Activated T-cell treated with anti-CD3 and anti-CD28 coated beads for 4 hours (primary cell): ENCODE results near the gene FZD7.

Source experiments
- DNase-seq: peaks from one replicate; pipeline ENCODE4 v3.0.0-alpha.2; 2020

The FZD7 gene

DNA sequence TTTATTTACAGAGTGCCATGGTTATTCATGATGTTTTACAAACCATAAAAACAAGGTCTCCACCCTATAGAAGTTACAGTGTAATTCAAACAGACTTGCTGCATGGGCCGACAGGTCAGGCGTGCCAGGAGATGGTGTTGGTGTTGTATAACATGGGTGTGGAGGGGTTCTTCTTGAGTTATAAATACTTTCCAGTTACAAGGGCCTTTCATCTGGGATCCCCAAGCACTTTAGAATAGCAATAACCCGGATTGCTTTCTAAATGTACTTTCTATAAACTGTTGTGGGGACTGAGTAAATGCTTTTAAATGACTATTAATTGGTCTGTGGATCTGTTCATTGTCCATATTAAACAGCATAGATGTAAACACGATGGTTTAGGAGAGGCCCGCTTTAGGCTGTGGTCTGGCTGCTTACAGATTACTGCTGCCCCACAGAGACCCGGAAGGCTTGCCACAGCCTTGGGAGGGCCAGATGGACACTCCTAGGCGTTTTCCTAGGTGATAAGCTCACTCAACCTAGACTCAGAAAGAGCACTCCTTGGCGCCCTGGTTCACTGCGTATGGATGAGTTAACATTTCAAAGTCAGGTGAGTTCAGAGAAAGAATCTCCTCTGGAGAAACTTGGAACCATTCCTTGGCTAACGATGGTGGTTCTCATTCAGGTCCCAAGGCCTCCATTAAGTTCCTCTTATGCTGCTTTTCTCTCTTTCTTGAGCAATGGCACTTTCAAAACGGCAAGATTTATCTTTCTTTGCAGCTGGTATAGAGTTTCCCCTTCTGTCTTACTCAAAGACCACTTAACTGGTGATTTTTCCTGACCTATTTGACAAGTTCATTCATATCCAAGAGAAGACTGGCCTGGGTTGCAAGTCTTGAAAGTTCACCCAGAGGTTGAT lies 35.8 kb downstream of the FZD7 start:
- DNase-seq = no peak

DNA sequence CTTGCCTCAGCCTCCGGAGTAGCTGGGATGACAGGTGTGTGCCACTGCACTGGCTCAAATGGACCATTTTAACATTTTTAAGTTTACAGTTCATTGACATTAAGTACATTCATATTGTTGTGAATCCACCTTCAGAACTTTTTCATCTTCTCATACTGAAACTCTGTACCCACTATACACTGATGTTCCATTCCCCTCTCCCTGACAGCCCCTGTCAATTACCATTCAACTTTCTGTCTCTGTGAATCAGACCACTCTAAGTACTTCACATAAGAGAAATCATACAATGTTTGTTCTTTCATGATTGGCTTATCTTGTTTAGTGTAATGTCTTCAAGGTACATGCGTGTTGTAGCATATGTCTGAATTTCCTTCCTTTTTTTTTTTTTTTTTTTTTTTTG lies 37.5 kb downstream of the FZD7 start:
- DNase-seq = no peak

DNA sequence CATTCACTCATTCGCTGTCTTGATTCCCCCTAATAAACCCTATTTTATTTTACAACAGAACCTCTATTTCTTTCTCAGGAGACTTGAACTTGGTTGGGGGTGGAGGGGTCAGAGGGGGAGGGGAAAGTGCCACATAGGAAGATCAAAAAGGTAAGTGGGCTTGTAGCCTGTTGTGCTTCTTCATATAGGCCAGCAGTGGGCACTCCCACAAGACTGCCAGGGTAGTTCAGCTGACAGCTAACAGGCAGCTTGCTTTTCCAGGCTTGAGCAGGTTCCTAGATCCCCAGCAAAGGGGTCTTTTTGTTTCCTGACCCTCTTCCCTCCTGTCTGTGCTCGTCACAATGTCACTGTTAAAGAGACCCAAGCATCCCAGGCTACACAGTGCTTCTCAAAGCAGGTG lies 38.6 kb downstream of the FZD7 start:
- no peak for DNase-seq

DNA sequence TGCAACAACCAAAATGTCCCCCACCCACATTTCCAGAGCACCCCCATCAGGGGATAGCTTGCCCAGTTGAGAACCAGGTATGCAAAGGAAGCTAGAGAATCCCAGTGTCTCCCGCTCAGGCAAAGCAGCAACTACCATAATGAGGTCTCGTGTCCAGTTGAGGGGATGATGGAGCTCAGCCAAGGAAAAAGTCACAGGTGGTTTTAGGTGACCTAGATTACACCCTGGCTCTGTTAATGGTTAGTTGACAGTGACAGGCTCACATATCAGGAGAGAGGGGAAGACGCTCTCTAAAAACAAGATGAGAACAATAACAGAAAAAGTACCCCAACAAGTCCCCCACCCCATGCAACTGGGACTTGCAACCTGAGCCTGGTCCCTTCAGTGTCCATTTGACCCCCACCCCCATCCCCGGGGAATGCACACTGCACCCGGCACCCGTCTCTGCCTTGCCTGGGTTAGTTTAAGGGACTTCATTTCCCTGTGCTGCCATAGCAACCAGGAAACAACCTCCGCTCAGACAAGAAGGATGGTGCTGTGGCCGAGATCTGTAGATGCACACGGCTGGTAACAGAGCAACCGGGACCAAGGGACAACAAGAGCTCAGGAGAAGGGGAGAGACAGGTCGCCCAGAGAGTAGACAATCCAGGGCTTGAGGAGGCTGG lies 39.2 kb downstream of the FZD7 start, which contains the start of gene KIAA2012:
Gene KIAA2012 (plus strand): TSS at position 519 of the 665 bp plus-strand sequence. CDS start 373 bp downstream, outside the sequence.
- DNase-seq = no peak

DNA sequence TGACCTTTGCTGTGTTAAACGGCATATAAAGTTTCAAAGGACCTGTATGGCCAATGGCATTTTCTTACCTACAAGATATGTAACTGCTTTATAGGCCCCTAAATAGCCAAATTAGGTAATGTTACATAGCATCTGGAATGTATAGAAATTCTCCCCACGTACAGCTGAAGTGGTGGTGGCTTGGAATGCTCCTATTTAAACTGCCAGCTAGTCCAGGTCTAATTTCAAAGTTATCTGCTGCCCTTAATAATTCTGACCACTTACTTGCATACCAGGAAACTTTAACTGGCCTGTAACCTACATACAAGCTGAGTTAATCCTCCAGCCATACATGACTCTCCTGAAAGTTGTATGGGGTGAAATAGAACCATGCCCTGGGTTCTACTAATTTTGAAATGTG lies 40.7 kb downstream of the FZD7 start:
- DNase-seq = no peak

DNA sequence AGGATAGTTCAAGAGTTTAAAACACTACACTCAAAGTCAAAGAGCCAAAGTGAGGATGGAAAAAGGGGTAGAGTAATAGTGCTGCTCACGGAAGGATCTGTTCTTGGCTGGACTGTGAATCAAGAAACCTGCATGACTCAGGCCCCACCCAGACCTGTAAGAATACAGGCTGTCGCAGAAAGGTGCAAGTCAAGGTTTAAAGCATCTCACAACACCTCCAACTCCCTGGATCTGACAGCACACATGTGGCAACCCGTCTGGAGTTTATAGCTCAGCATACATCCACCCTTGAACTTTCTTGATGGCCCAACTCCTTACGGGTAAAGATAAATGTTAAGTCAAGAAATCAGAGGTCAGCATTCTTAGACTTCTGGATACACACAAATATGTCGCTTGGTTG lies 45.7 kb downstream of the FZD7 start:
- DNase-seq = no peak

DNA sequence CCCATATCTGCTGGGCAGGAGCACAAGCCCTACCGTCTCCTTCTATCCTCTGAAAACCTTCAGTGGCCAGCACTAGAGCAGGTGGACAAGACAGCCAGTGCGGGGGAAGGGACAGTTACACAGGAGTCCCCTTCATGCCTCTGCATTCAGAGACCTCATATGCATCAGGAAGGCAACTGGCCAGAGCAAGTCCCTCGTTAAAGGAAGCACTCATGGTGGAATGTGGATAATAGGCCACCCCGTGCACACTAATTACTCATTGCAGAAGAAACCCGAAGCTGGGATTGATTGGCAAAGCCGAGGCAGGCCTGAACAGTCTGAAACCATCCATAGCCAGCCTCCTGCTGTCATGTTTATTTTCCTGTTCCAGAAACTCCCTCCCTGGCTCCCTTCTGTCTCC lies 50.6 kb downstream of the FZD7 start:
- no peak for DNase-seq
